ENCODE results near the gene ELMO3. TPM values are rescaled to one million over a fixed set of nuclear protein-coding genes. Genes with fewer than 3 reads are reported as not detected.

The ELMO3 gene
- total RNA-seq, 1 experiment from 2014 or later = 45.8 TPM

DNA sequence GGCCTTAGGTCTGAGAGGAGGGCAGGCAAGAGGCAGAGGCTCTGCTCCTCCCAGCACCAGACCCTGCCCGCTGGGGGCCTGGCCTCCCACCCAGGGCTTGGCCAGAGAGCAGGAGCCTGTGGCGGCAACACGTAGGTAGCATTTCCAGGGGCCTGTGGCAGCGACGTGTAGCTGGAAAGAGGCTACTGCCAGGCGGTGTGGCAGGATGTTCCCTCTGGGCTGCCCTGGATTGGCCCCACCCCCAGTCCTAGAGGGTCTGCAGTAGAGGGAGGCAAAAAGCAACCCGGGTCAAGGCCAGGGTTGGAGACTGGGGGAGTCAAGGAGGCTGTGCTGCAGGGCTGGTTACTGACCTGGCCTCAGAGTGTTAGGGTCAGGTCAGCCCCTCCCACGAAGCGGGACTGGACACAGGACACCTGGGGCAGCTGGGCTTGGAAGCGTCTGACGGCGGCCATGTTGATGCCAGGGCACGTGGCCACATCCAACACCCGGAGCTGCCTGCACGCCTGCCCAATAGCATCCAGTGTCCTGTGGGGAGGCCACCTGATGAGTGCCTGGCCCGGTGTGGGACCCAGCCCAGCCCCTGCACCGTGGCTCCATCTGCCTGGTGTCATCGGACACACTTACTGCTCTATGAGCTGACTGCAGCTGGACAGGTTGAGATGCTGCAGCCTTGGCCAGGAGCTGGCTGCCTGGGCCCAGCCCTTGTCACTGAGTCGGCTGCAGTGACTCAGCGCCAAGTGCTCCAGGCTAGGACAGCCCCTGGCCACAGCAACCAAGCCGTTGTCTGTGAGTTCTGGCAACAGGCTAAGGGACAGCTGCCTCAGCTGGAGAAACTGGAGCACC, 8.5 kb downstream of the ELMO3 start:
- peak overlapping the region; percentile 40; the same call in 1 of the 2 replicates for H3K27ac ChIP-seq (ENCODE audit: low read depth, low read length)
- H3K9me2 ChIP-seq (ENCODE audit: insufficient read depth) = no peaks in the 10 kb centered on the region
- RAD21 ChIA-PET (ENCODE audit: low non-redundant PET in 1 of 2, low total read pairs in 2 of 2, uncharacterized antibody in 2 of 2, unreplicated experiment in 2 of 2) = no interaction called here
- no TSS peak for BruUV-seq (replicated peaks)
- H3K79me2 ChIP-seq (ENCODE audit: insufficient read depth, low read length) = no peaks in the 10 kb centered on the region
- H3K4me2 ChIP-seq (ENCODE audit: low read length) = peak overlapping the region; percentile 62
- no peak for TF ChIP-seq FOSL1 (IDR thresholded peaks at IDR 0.05; ENCODE audit: low read depth)
- TF ChIP-seq SRF (IDR thresholded peaks at IDR 0.05; ENCODE audit: low read depth) = no peak
- no peak for TF ChIP-seq RAD21 (IDR thresholded peaks at IDR 0.05; ENCODE audit: low read depth)
- no peak for TF ChIP-seq MAX (IDR thresholded peaks at IDR 0.05)
- peak; percentile 30; the same call in 1 of the 2 replicates for TF ChIP-seq POLR2AphosphoS5 (IDR thresholded peaks at IDR 0.05; ENCODE audit: low read depth, low read length)
- TF ChIP-seq, protein P1, sequence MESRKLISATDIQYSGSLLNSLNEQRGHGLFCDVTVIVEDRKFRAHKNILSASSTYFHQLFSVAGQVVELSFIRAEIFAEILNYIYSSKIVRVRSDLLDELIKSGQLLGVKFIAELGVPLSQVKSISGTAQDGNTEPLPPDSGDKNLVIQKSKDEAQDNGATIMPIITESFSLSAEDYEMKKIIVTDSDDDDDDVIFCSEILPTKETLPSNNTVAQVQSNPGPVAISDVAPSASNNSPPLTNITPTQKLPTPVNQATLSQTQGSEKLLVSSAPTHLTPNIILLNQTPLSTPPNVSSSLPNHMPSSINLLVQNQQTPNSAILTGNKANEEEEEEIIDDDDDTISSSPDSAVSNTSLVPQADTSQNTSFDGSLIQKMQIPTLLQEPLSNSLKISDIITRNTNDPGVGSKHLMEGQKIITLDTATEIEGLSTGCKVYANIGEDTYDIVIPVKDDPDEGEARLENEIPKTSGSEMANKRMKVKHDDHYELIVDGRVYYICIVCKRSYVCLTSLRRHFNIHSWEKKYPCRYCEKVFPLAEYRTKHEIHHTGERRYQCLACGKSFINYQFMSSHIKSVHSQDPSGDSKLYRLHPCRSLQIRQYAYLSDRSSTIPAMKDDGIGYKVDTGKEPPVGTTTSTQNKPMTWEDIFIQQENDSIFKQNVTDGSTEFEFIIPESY (IDR thresholded peaks at IDR 0.05; ENCODE audit: extremely low read depth, insufficient replicate concordance, low read length) = no peak
- H3K36me3 ChIP-seq (ENCODE audit: control insufficient read depth in 1 of 2, insufficient read depth in 2 of 2, low read length in 2 of 2) = peaks cover 3 to 7% of the 10 kb centered on the region in 2 experiments; a peak in 2 of 4 replicates
- H3K27me3 ChIP-seq (ENCODE audit: insufficient read depth, low read length) = no peaks in the 10 kb centered on the region
- POLR2A ChIA-PET = interaction anchor here (0.8 kb wide), 1 partner anchor 9 kb away, joined by 5 read pairs; no protein-coding TSS in a partner anchor
- peaks cover 11 to 25% of the 10 kb centered on the region in 2 experiments for H3K4me1 ChIP-seq (ENCODE audit: control insufficient read depth in 1 of 2, insufficient read depth in 2 of 2, low read length in 2 of 2)
- no peak for DNase-seq (ENCODE audit: low read depth, low spot score)
- peak overlapping the region; percentile 32; the same call in 1 of the 2 replicates for H3K9ac ChIP-seq (ENCODE audit: low read length)
- CTCF ChIA-PET = interaction anchor here (1.8 kb wide), 1 partner anchor 9 kb away, joined by 7 read pairs; no protein-coding TSS in a partner anchor
- H3K9me3 ChIP-seq (ENCODE audit: control insufficient read depth in 1 of 2, insufficient read depth in 1 of 2, low read depth in 1 of 2, low read length in 2 of 2) = no peaks in the 10 kb centered on the region
- H2AFZ ChIP-seq (ENCODE audit: low read depth, low read length, poor library complexity, severe bottlenecking) = no peak overlapping the region
- no peaks in the 10 kb centered on the region for H4K20me1 ChIP-seq (ENCODE audit: insufficient read depth)
- intact Hi-C loops (cut with micrococcal nuclease) = no loop called here
- ATAC-seq = peak; percentile 69
- H3K4me3 ChIP-seq (replicated peaks in 1 of 2; ENCODE audit: low read depth in 1 of 2, low read length in 2 of 2) = no peak overlapping the region

Data from HCT116 (cell line).